ENCODE results near the gene NOD1.

GRCh38 chr7:30462179-30462578 lies 16.4 kb downstream of the NOD1 start:
- TF ChIP-seq POLR2A (IDR thresholded peaks at IDR 0.05): no peak
- no peak for TF ChIP-seq CTCF (IDR thresholded peaks at IDR 0.05)

Measured in tibial nerve (tissue), 3 donors.